ENCODE measurements around the gene AGAP3.

DNA sequence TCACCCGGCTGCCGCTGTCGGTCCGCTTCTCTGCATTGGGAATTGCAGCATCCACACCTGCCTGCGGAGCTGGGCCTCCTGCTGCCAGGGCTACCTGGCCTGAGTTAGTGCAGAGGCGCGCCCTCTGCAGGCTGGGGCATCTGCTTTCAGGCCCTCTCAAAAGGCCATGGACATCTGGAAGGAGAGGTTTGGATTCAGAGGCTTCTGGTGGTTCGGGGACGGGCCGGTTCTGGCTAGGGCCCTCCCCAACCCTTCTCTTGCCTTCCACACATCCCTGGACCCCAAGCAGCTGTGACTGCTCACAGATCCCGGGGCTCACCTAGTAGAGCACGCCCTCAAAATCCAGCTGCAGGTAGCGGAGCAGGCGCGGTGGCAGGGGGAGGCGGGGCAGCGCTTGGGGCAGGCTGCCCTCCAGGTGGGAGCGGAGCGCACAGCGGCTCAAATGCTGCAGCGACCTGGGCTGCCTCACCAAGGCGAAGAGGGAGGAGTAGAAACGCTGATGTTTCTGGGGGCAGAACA lies 89.6 kb downstream of the AGAP3 start:
- TF ChIP-seq POLR2A (IDR thresholded peaks at IDR 0.05; ENCODE audit: low read depth, low read length): no peak
- no peak for TF ChIP-seq SPI1 (IDR thresholded peaks at IDR 0.05; ENCODE audit: low read depth, low read length)
- no peak for TF ChIP-seq POLR2AphosphoS5 (IDR thresholded peaks at IDR 0.05; ENCODE audit: low read depth, low read length)
- TF ChIP-seq POU2F2 (IDR thresholded peaks at IDR 0.05; ENCODE audit: low read depth, low read length): no peak

Data from GM12891 (cell line).